Activated CD4-positive, alpha-beta T cell treated with anti-CD3 and anti-CD28 coated beads for 1 hour (primary cell): Measurements from ENCODE around the gene ARPIN.
"Not testable (repeated sequence)": the region's sequence is repeated elsewhere in the genome, so short reads cannot be mapped to it uniquely, and the experiment has no call there.

ENCODE experiments used
- DNase-seq: peaks from one replicate; pipeline ENCODE4 v3.0.0-alpha.2; 2020

ARPIN gene

GRCh38 chr15:89909611-89910010 lies 3.1 kb downstream of the ARPIN start:
- DNase-seq, result no peak

- no peak for DNase-seq
These were observed 4.5 kb downstream of the ARPIN start for GRCh38 chr15:89908226-89908625.

- DNase-seq, result no peak
These were observed 5.5 kb downstream of the ARPIN start for GRCh38 chr15:89907289-89907688.

GRCh38 chr15:89905846-89906378 lies 6.8 kb downstream of the ARPIN start:
- DNase-seq, result no peak

GRCh38 chr15:89904519-89904918 lies 8.2 kb downstream of the ARPIN start:
- DNase-seq, result no peak

- DNase-seq, result no peak
These were observed 9.0 kb downstream of the ARPIN start for GRCh38 chr15:89903858-89904130.

GRCh38 chr15:89903015-89903857 lies 9.5 kb downstream of the ARPIN start:
- DNase-seq, result no peak

GRCh38 chr15:89900849-89901248 lies 11.9 kb downstream of the ARPIN start:
- DNase-seq, result no peak

GRCh38 chr15:89899951-89900567 lies 12.7 kb downstream of the ARPIN start:
- DNase-seq, result no peak

GRCh38 chr15:89899295-89899945 lies 13.3 kb downstream of the ARPIN start:
- DNase-seq, result no peak

GRCh38 chr15:89898614-89899294 lies 14.0 kb downstream of the ARPIN start:
- DNase-seq, result peak; percentile 21

- no peak for DNase-seq
These were observed 14.6 kb downstream of the ARPIN start for GRCh38 chr15:89898146-89898545.

- peak; percentile 86 for DNase-seq
These were observed 18.9 kb downstream of the ARPIN start, which contains the start of gene AP3S2 for GRCh38 chr15:89893696-89894447. TSS of gene AP3S2 (minus strand) at chr15:89893994. CDS start at chr15:89893949, 45 bp downstream.

- DNase-seq, result no peak
These were observed 19.7 kb downstream of the ARPIN start for GRCh38 chr15:89893027-89893426.

- no peak for DNase-seq
These were observed 24.4 kb downstream of the ARPIN start for GRCh38 chr15:89888214-89888804.

- no peak for DNase-seq
These were observed 27.1 kb downstream of the ARPIN start for GRCh38 chr15:89885611-89886010.

- DNase-seq, result not testable (repeated sequence)
These were observed 27.6 kb downstream of the ARPIN start for GRCh38 chr15:89885179-89885578.

- DNase-seq, result no peak
These were observed 29.2 kb downstream of the ARPIN start for GRCh38 chr15:89883518-89883917.

GRCh38 chr15:89880727-89881126 lies 32.0 kb downstream of the ARPIN start:
- DNase-seq, result no peak

- no peak for DNase-seq
These were observed 34.4 kb downstream of the ARPIN start for GRCh38 chr15:89878323-89878722.

GRCh38 chr15:89877083-89877425 lies 35.7 kb downstream of the ARPIN start:
- DNase-seq, result no peak
